Measurements from ENCODE around the gene COL25A1.
A peak's percentile ranks its signal among the peaks of the same experiment; 100 is the strongest.

The COL25A1 gene

GRCh38 chr4:109302361-109303139 lies at the start of gene COL25A1:
COL25A1 (minus strand) TSS chr4:109302658.
- DNase-seq = no peak

GRCh38 chr4:109350121-109350520 lies 47.7 kb upstream of the COL25A1 start:
- no peak for DNase-seq

- DNase-seq = no peak
Measured at GRCh38 chr4:109334129-109335105, 32.0 kb upstream of the COL25A1 start.

GRCh38 chr4:109332926-109333464 lies 30.5 kb upstream of the COL25A1 start:
- peak; percentile 23 for DNase-seq

- no peak for DNase-seq
Measured at GRCh38 chr4:109327641-109328040, 25.2 kb upstream of the COL25A1 start.

GRCh38 chr4:109325698-109326097 lies 23.2 kb upstream of the COL25A1 start:
- no peak for DNase-seq

- no peak for DNase-seq
Measured at GRCh38 chr4:109323348-109323747, 20.9 kb upstream of the COL25A1 start.

GRCh38 chr4:109321232-109321631 lies 18.8 kb upstream of the COL25A1 start:
- no peak for DNase-seq

- no peak for DNase-seq
Measured at GRCh38 chr4:109319684-109320083, 17.2 kb upstream of the COL25A1 start.

- no peak for DNase-seq
Measured at GRCh38 chr4:109319156-109319555, 16.7 kb upstream of the COL25A1 start.

GRCh38 chr4:109315818-109316217 lies 13.4 kb upstream of the COL25A1 start:
- DNase-seq = no peak

GRCh38 chr4:109315341-109315740 lies 12.9 kb upstream of the COL25A1 start:
- DNase-seq = no peak

GRCh38 chr4:109313168-109314133 lies 11.0 kb upstream of the COL25A1 start:
- DNase-seq = no peak

- DNase-seq = no peak
Measured at GRCh38 chr4:109303140-109303496, 660 bp upstream of the COL25A1 start.

GRCh38 chr4:109301651-109302360 lies 652 bp downstream of the COL25A1 start:
- DNase-seq = no peak

GRCh38 chr4:109298279-109299010 lies 4.0 kb downstream of the COL25A1 start:
- DNase-seq = no peak

- no peak for DNase-seq
Measured at GRCh38 chr4:109296527-109296926, 5.9 kb downstream of the COL25A1 start.

- no peak for DNase-seq
Measured at GRCh38 chr4:109295081-109295480, 7.4 kb downstream of the COL25A1 start.

GRCh38 chr4:109294468-109295020 lies 7.9 kb downstream of the COL25A1 start:
- DNase-seq = no peak

GRCh38 chr4:109294006-109294405 lies 8.5 kb downstream of the COL25A1 start:
- peak; percentile 44 for DNase-seq

Data from hematopoietic multipotent progenitor cell treated with erythropoietin and hydrocortisone succinate and interleukin-3 and kit ligand, for 8 days (in vitro differentiated cells).